H9 (cell line): ENCODE results near the gene MAP1S. TPM values are rescaled to one million over a fixed set of nuclear protein-coding genes. Genes with fewer than 3 reads are reported as not detected.

Source experiments
- DNase-seq: peaks from one replicate; pipeline ENCODE4 v3.0.0-alpha.2; 2017
- H2AFZ ChIP-seq: one replicate; pipeline ENCODE4 v1.6.1; 2013; ENCODE audit warnings: mild to moderate bottlenecking, low read length, control low read depth, moderate library complexity
- H2AK5ac ChIP-seq: 2 replicates; pipeline ENCODE4 v1.6.1; 2013; ENCODE audit warnings: low read length, control low read depth, mixed read lengths; ENCODE audit not compliant: insufficient read length
- H2BK120ac ChIP-seq: one replicate; pipeline ENCODE4 v1.6.1; 2013; ENCODE audit warnings: low read depth, mild to moderate bottlenecking, low read length, control low read depth, inconsistent platforms; ENCODE audit not compliant: poor library complexity, severe bottlenecking
- H2BK12ac ChIP-seq: 2 replicates; pipeline ENCODE4 v1.6.1; 2013; ENCODE audit warnings: low read length, control low read depth, mixed read lengths, low read depth; ENCODE audit not compliant: insufficient read length
- H2BK15ac ChIP-seq: 2 replicates; pipeline ENCODE4 v1.6.1; 2013; ENCODE audit warnings: low read depth, low read length, control low read depth
- H2BK20ac ChIP-seq: one replicate; pipeline ENCODE4 v1.6.1; 2013; ENCODE audit warnings: low read depth, mild to moderate bottlenecking, low read length, control low read depth, inconsistent platforms; ENCODE audit not compliant: poor library complexity, severe bottlenecking
- H2BK5ac ChIP-seq: 2 replicates; pipeline ENCODE4 v1.6.1; 2013; ENCODE audit warnings: low read length, control low read depth, mixed read lengths; ENCODE audit not compliant: insufficient read length
- H3K14ac ChIP-seq: 2 replicates; pipeline ENCODE4 v1.6.1; 2013; ENCODE audit warnings: low read length, control low read depth; ENCODE audit not compliant: insufficient read depth
- H3K18ac ChIP-seq: 2 replicates; pipeline ENCODE4 v1.6.1; 2013; ENCODE audit warnings: low read depth, mild to moderate bottlenecking, mixed read lengths, low read length, control low read depth; ENCODE audit not compliant: insufficient read length
- H3K23ac ChIP-seq: 2 replicates; pipeline ENCODE4 v1.6.1; 2013; ENCODE audit warnings: low read length, control low read depth, mixed read lengths, low read depth; ENCODE audit not compliant: insufficient read length
- H3K23me2 ChIP-seq: 2 replicates; pipeline ENCODE4 v1.6.1; 2013; ENCODE audit warnings: low read depth, mild to moderate bottlenecking, mixed read lengths, low read length, control low read depth; ENCODE audit not compliant: insufficient read length, poor library complexity, severe bottlenecking
- H3K27ac ChIP-seq: 2 replicates; pipeline ENCODE4 v1.5.1; 2013; ENCODE audit warnings: low read length, control low read depth, mixed read lengths, low read depth; ENCODE audit not compliant: insufficient read length
- H3K27me3 ChIP-seq: 2 replicates; pipeline ENCODE4 v1.6.1; 2013; ENCODE audit warnings: low read length, control low read depth, inconsistent platforms; ENCODE audit not compliant: insufficient read depth
- H3K4ac ChIP-seq: 2 replicates; pipeline ENCODE4 v1.6.1; 2013; ENCODE audit warnings: low read depth, mild to moderate bottlenecking, control low read depth, inconsistent platforms, low read length, moderate library complexity
- H3K4me1 ChIP-seq: 2 replicates; pipeline ENCODE4 v1.6.1; 2013; ENCODE audit warnings: low read length, control low read depth, inconsistent platforms; ENCODE audit not compliant: insufficient read depth
- H3K4me2 ChIP-seq: 2 replicates; pipeline ENCODE4 v1.6.1; 2013; ENCODE audit warnings: low read length, control low read depth, mixed read lengths; ENCODE audit not compliant: insufficient read length, insufficient read depth
- H3K56ac ChIP-seq: 2 replicates; pipeline ENCODE4 v1.6.1; 2013; ENCODE audit warnings: low read depth, mild to moderate bottlenecking, mixed read lengths, low read length, control low read depth; ENCODE audit not compliant: insufficient read length
- H3K79me1 ChIP-seq: 2 replicates; pipeline ENCODE4 v1.6.1; 2013; ENCODE audit warnings: low read depth, mild to moderate bottlenecking, moderate library complexity, low read length, control low read depth, inconsistent platforms; ENCODE audit not compliant: insufficient read depth, poor library complexity, severe bottlenecking
- H3K79me2 ChIP-seq: 2 replicates; pipeline ENCODE4 v1.6.1; 2013; ENCODE audit warnings: low read length, control low read depth, inconsistent platforms; ENCODE audit not compliant: insufficient read depth
- H3K9ac ChIP-seq: 2 replicates; pipeline ENCODE4 v1.6.1; 2013; ENCODE audit warnings: low read length, control low read depth, mixed read lengths; ENCODE audit not compliant: insufficient read length; ENCODE audit errors: extremely low read depth
- H3K9me3 ChIP-seq: one replicate; pipeline ENCODE4 v1.6.1; 2013; ENCODE audit warnings: low read depth, low read length, inconsistent platforms; ENCODE audit not compliant: control insufficient read depth
- H3T11ph ChIP-seq: one replicate; pipeline ENCODE4 v1.6.1; 2013; ENCODE audit warnings: mild to moderate bottlenecking, low read length, control low read depth, inconsistent platforms
- H4K20me1 ChIP-seq: one replicate; pipeline ENCODE4 v1.6.1; 2013; ENCODE audit not compliant: control insufficient read depth, insufficient read length, insufficient read depth
- H4K5ac ChIP-seq: 2 replicates; pipeline ENCODE4 v1.6.1; 2013; ENCODE audit warnings: low read depth, mild to moderate bottlenecking, mixed read lengths, low read length, control low read depth; ENCODE audit not compliant: insufficient read length
- H4K8ac ChIP-seq: replicated peaks from 2 replicates; pipeline ENCODE4 v1.6.1; 2013; ENCODE audit warnings: low read length, control low read depth, mixed read lengths, low read depth; ENCODE audit not compliant: insufficient read length
- H4K91ac ChIP-seq: 2 replicates; pipeline ENCODE4 v1.6.1; 2013; ENCODE audit warnings: low read depth, mild to moderate bottlenecking, moderate library complexity, mixed read lengths, low read length, control low read depth; ENCODE audit not compliant: insufficient read length
- H3K27ac Mint-ChIP-seq, 3 experiments: 2 replicates in 2 of 3; 3 replicates in 1 of 3; pipeline ENCODE4 v1.8.0; 2020 to 2021; ENCODE audit warnings: mixed read lengths in 3 of 3, mild to moderate bottlenecking in 1 of 3, moderate library complexity in 1 of 3
- H3K27me3 Mint-ChIP-seq: 2 replicates; pipeline ENCODE4 v1.8.0; 2021; ENCODE audit warnings: low read depth, mild to moderate bottlenecking, moderate library complexity, mixed read lengths
- H3K36me3 Mint-ChIP-seq, 3 experiments: 2 replicates in 2 of 3; 3 replicates in 1 of 3; pipeline ENCODE4 v1.8.0; 2020 to 2021; ENCODE audit warnings: low read depth in 3 of 3, mixed read lengths in 3 of 3; ENCODE audit not compliant: insufficient read depth in 1 of 3
- H3K4me1 Mint-ChIP-seq, 2 experiments: 2 replicates each; pipeline ENCODE4 v1.8.0; 2020; ENCODE audit warnings: mixed read lengths in 2 of 2
- H3K4me3 Mint-ChIP-seq, 2 experiments: 2 replicates in 1 of 2; 3 replicates in 1 of 2; pipeline ENCODE4 v1.8.0; 2020 to 2021; ENCODE audit warnings: mild to moderate bottlenecking in 2 of 2, mixed read lengths in 2 of 2, moderate library complexity in 1 of 2
- H3K9me3 Mint-ChIP-seq, 2 experiments: 2 replicates in 1 of 2; 3 replicates in 1 of 2; pipeline ENCODE4 v1.8.0; 2020; ENCODE audit warnings: mild to moderate bottlenecking in 2 of 2, mixed read lengths in 2 of 2, moderate library complexity in 1 of 2
- WGBS: extraction: QIAGEN DNeasy Blood & Tissue Kit; methylation state at CpG from one replicate; pipeline ENCODE4 v1.1.7; 2013; ENCODE audit warnings: missing lambda C conversion rate, low lambda C conversion rate, mixed read lengths; ENCODE audit not compliant: insufficient read length; ENCODE audit errors: extremely low coverage; 5-methylcytosine and 5-hydroxymethylcytosine counted together
- total RNA-seq: library from RNA; stranded (reverse); gene quantifications from 2 replicates; pipeline ENCODE4 v1.2.1, GENCODE V29; 2021
- TF ChIP-seq, protein P1 (sequence below): fragments of 200-600 bp; sonication (generic); conservative IDR thresholded peaks from 3 replicates; pipeline ENCODE4 v1.8.0; 2021; ENCODE audit warnings: antibody characterized with exemption, mild to moderate bottlenecking

Gene MAP1S
- total RNA-seq, 1 experiment from 2014 or later, result 160 TPM

DNA sequence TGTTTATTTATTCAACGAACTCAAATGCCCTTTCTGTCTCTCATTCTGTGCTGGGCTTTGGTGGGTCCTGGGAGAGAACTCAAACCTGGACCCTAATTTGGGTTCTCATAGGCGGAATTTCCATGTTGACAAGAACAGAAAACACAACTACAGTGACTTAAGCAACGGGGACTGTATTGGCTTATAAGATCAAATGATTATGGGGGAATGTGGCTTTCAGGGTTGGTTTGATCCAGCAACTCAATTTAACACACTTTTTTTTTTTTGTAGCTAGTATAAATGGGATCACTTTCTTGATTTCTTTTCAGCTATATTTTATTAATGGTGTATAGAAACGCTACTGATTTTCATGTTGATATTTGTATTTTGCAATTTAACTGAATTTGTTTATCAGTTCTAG is 41.9 kb downstream of the MAP1S start:
- WGBS, result no CpG with 5 or more reads among the region's 4 CpGs
- H3K27ac Mint-ChIP-seq, result no peak overlapping the region; a peak in 1 of 7 replicates
- TF ChIP-seq, protein P1, sequence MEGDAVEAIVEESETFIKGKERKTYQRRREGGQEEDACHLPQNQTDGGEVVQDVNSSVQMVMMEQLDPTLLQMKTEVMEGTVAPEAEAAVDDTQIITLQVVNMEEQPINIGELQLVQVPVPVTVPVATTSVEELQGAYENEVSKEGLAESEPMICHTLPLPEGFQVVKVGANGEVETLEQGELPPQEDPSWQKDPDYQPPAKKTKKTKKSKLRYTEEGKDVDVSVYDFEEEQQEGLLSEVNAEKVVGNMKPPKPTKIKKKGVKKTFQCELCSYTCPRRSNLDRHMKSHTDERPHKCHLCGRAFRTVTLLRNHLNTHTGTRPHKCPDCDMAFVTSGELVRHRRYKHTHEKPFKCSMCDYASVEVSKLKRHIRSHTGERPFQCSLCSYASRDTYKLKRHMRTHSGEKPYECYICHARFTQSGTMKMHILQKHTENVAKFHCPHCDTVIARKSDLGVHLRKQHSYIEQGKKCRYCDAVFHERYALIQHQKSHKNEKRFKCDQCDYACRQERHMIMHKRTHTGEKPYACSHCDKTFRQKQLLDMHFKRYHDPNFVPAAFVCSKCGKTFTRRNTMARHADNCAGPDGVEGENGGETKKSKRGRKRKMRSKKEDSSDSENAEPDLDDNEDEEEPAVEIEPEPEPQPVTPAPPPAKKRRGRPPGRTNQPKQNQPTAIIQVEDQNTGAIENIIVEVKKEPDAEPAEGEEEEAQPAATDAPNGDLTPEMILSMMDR, result no peak

More for the DNA sequence above, 41.9 kb downstream of the MAP1S start:
- no peak overlapping the region for H2AK5ac ChIP-seq
- H4K91ac ChIP-seq, result no peak overlapping the region
- H3K4ac ChIP-seq, result no peak overlapping the region
- H3K79me1 ChIP-seq, result no peaks in the 10 kb centered on the region
- H3K9me3 Mint-ChIP-seq, result no peaks in the 10 kb centered on the region; a peak in 2 of 5 replicates
- no peaks in the 10 kb centered on the region for H3K9me3 ChIP-seq
- no peak overlapping the region for H2BK15ac ChIP-seq
- no peak overlapping the region for H4K8ac ChIP-seq
- H3K23me2 ChIP-seq, result no peaks in the 10 kb centered on the region
- no peak overlapping the region for H2AFZ ChIP-seq
- H3K9ac ChIP-seq, result no peak overlapping the region
- H3K18ac ChIP-seq, result no peak overlapping the region
- H4K20me1 ChIP-seq, result no peaks in the 10 kb centered on the region
- H3K23ac ChIP-seq, result no peak overlapping the region
- H2BK120ac ChIP-seq, result no peak overlapping the region
- H2BK5ac ChIP-seq, result no peak overlapping the region
- peaks cover 3 to 10% (median 4%) of the 10 kb centered on the region in 3 experiments; a peak in 5 of 7 replicates for H3K36me3 Mint-ChIP-seq
- no peak overlapping the region for H2BK12ac ChIP-seq
- H3K79me2 ChIP-seq, result no peaks in the 10 kb centered on the region
- no peak overlapping the region for H3K4me3 Mint-ChIP-seq
- H4K5ac ChIP-seq, result no peak overlapping the region
- no peak overlapping the region for H3K56ac ChIP-seq
- DNase-seq, result no peak
- H3T11ph ChIP-seq, result no peak overlapping the region
- H3K14ac ChIP-seq, result no peak overlapping the region
- H3K4me1 ChIP-seq, result no peaks in the 10 kb centered on the region
- H3K27ac ChIP-seq, result no peak overlapping the region
- H3K27me3 ChIP-seq, result no peaks in the 10 kb centered on the region
- no peaks in the 10 kb centered on the region; the same call in 1 of the 2 replicates for H3K27me3 Mint-ChIP-seq
- peaks cover 5 to 13% of the 10 kb centered on the region in 2 experiments for H3K4me1 Mint-ChIP-seq
- H3K4me2 ChIP-seq, result no peak overlapping the region
- H2BK20ac ChIP-seq, result no peak overlapping the region
